A549 (cell line): ENCODE results near the gene NUAK2.

Source experiments
- CBX8 ChIP-seq: fragments of 200-600 bp; sonication (generic); IDR thresholded peaks from 2 replicates; pipeline ENCODE4 v1.6.1; 2016
- CEBPB ChIP-seq, 2 experiments: fragments of >200 bp in 1 of 2; sonication (Bioruptor Twin) in 1 of 2; formaldehyde crosslinking in 1 of 2; IDR thresholded peaks; 2 replicates each; pipeline ENCODE4 v1.6.1; 2012 to 2016
- CTCF ChIP-seq: fragments of >200 bp; sonication (Bioruptor Twin); formaldehyde crosslinking; IDR thresholded peaks from 3 replicates; pipeline ENCODE4 v1.5.1; 2016
- EP300 ChIP-seq, 2 experiments: fragments of >200 bp; sonication (Bioruptor Twin); formaldehyde crosslinking; IDR thresholded peaks; 2 replicates in 1 of 2; 3 replicates in 1 of 2; pipeline ENCODE4 v1.6.1; 2016 to 2017
- HDAC2 ChIP-seq: fragments of 200-600 bp; sonication (generic); IDR thresholded peaks from 2 replicates; pipeline ENCODE4 v1.6.1; 2016
- KDM5A ChIP-seq: fragments of 200-600 bp; sonication (generic); IDR thresholded peaks from 2 replicates; pipeline ENCODE4 v1.6.1; 2016; ENCODE audit warnings: antibody characterized with exemption, mild to moderate bottlenecking
- MYC ChIP-seq: IDR thresholded peaks from 2 replicates; pipeline ENCODE4 v1.6.1; 2012; ENCODE audit warnings: mild to moderate bottlenecking, inconsistent platforms, low read length, improper control_type of control experiment, borderline replicate concordance
- PHF8 ChIP-seq: fragments of 200-600 bp; sonication (generic); IDR thresholded peaks from 2 replicates; pipeline ENCODE4 v1.6.1; 2016; ENCODE audit warnings: low read depth, mild to moderate bottlenecking, antibody characterized with exemption, moderate library complexity, borderline replicate concordance
- POLR2A ChIP-seq: IDR thresholded peaks from 2 replicates; pipeline ENCODE4 v1.6.1; 2012; ENCODE audit warnings: mild to moderate bottlenecking, low read length
- USF2 ChIP-seq: fragments of 450-650 bp; IDR thresholded peaks from 2 replicates; pipeline ENCODE4 v1.6.1; 2014; ENCODE audit warnings: antibody characterized with exemption
- TF ChIP-seq, protein P1 (sequence below): fragments of >200 bp; sonication (Bioruptor Twin); formaldehyde crosslinking; IDR thresholded peaks from 3 replicates; pipeline ENCODE4 v1.6.1; 2016
- TF ChIP-seq, protein P2 (sequence below): fragments of 200-600 bp; sonication (generic); IDR thresholded peaks from 2 replicates; pipeline ENCODE4 v1.6.1; 2016; ENCODE audit warnings: antibody characterized with exemption, mild to moderate bottlenecking, moderate library complexity

- no peak for TF ChIP-seq CTCF
- TF ChIP-seq POLR2A = no peak
- TF ChIP-seq CEBPB (IDR thresholded peaks at IDR 0.05) = no peak
- TF ChIP-seq PHF8 = no peak
- no peak for TF ChIP-seq MYC
- TF ChIP-seq EP300 (IDR thresholded peaks at IDR 0.05) = no peak
- TF ChIP-seq, protein P1, sequence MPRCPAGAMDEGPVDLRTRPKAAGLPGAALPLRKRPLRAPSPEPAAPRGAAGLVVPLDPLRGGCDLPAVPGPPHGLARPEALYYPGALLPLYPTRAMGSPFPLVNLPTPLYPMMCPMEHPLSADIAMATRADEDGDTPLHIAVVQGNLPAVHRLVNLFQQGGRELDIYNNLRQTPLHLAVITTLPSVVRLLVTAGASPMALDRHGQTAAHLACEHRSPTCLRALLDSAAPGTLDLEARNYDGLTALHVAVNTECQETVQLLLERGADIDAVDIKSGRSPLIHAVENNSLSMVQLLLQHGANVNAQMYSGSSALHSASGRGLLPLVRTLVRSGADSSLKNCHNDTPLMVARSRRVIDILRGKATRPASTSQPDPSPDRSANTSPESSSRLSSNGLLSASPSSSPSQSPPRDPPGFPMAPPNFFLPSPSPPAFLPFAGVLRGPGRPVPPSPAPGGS = no peak
- TF ChIP-seq USF2 = no peak
- no peak for TF ChIP-seq HDAC2
- no peak for TF ChIP-seq CBX8
- TF ChIP-seq, protein P2, sequence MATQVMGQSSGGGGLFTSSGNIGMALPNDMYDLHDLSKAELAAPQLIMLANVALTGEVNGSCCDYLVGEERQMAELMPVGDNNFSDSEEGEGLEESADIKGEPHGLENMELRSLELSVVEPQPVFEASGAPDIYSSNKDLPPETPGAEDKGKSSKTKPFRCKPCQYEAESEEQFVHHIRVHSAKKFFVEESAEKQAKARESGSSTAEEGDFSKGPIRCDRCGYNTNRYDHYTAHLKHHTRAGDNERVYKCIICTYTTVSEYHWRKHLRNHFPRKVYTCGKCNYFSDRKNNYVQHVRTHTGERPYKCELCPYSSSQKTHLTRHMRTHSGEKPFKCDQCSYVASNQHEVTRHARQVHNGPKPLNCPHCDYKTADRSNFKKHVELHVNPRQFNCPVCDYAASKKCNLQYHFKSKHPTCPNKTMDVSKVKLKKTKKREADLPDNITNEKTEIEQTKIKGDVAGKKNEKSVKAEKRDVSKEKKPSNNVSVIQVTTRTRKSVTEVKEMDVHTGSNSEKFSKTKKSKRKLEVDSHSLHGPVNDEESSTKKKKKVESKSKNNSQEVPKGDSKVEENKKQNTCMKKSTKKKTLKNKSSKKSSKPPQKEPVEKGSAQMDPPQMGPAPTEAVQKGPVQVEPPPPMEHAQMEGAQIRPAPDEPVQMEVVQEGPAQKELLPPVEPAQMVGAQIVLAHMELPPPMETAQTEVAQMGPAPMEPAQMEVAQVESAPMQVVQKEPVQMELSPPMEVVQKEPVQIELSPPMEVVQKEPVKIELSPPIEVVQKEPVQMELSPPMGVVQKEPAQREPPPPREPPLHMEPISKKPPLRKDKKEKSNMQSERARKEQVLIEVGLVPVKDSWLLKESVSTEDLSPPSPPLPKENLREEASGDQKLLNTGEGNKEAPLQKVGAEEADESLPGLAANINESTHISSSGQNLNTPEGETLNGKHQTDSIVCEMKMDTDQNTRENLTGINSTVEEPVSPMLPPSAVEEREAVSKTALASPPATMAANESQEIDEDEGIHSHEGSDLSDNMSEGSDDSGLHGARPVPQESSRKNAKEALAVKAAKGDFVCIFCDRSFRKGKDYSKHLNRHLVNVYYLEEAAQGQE = no peak
- no peak for TF ChIP-seq KDM5A
Observed at GRCh38 chr1:205357567-205357966, 36.0 kb upstream of the NUAK2 start.
